A549 (cell line): Measurements from ENCODE around the gene ZNF594. TPM values are rescaled to one million over a fixed set of nuclear protein-coding genes. Genes with fewer than 3 reads are reported as not detected.
"Not testable (repeated sequence)": the region's sequence is repeated elsewhere in the genome, so short reads cannot be mapped to it uniquely, and the experiment has no call there.

Experiments
- ATAC-seq, 2 experiments: fragments of 200-7000 bp in 1 of 2; fragments of >200 bp in 1 of 2; cut with Nextera tagmentation in 1 of 2; cut with Tn5 transposase in 1 of 2; 3 replicates each; pipeline versions ENCODE4 v1.8.0 to v1.9.1; 2018 to 2020; ENCODE audit warnings: mild to moderate bottlenecking in 1 of 2, moderate library complexity in 1 of 2
- CTCF ChIA-PET: fragments of 300-600 bp; sonication (Branson Sonifier 250); formaldehyde crosslinking; extraction: SDS; loops from one replicate; lab custom pipeline; 2021; ENCODE audit warnings: antibody characterized with exemption, inconsistent platforms; lab: Yijun Ruan, JAX
- POLR2A ChIA-PET: fragments of 350-600 bp; formaldehyde crosslinking; extraction: SDS; loops from one replicate; lab custom pipeline; 2021; ENCODE audit warnings: antibody characterized with exemption, inconsistent platforms; lab: Yijun Ruan, JAX
- DNase-seq, 2 experiments: peaks; one replicate each; pipeline versions ENCODE4 v3.0.0 to v3.0.0-alpha.2; 2011 to 2016; ENCODE audit warnings: low read depth in 1 of 2, low spot score in 1 of 2
- FAIRE-seq: peaks from 2 replicates; lab custom pipeline; 2011; peaks lifted over from hg19 to GRCh38; lab: Jason Lieb, UNC
- H3K27ac ChIP-seq, 2 experiments: fragments of >200 bp; sonication (Bioruptor Twin); formaldehyde crosslinking; 3 replicates each; pipeline ENCODE4 v1.5.1; 2016 to 2017
- H3K4me1 ChIP-seq: fragments of >200 bp; sonication (Bioruptor Twin); formaldehyde crosslinking; 3 replicates; pipeline ENCODE4 v1.6.1; 2016
- H3K4me2 ChIP-seq: fragments of >200 bp; sonication (Bioruptor Twin); formaldehyde crosslinking; 3 replicates; pipeline ENCODE4 v1.6.1; 2016
- H3K4me3 ChIP-seq: fragments of >200 bp; sonication (Bioruptor Twin); formaldehyde crosslinking; 3 replicates; pipeline ENCODE4 v1.5.1; 2016
- H3K9me3 ChIP-seq: fragments of >200 bp; sonication (Bioruptor Twin); formaldehyde crosslinking; 3 replicates; pipeline ENCODE4 v1.6.1; 2016
- CBX8 ChIP-seq: fragments of 200-600 bp; sonication (generic); IDR thresholded peaks from 2 replicates; pipeline ENCODE4 v1.6.1; 2016
- CHD2 ChIP-seq: fragments of 150-350 bp; IDR thresholded peaks from 2 replicates; pipeline ENCODE4 v1.6.1; 2014; ENCODE audit warnings: low read length; ENCODE audit not compliant: partially characterized antibody
- CHD4 ChIP-seq: fragments of 200-600 bp; sonication (generic); IDR thresholded peaks from 2 replicates; pipeline ENCODE4 v1.6.1; 2016; ENCODE audit warnings: antibody characterized with exemption, mild to moderate bottlenecking, borderline replicate concordance
- ESRRA ChIP-seq: fragments of 150-350 bp; IDR thresholded peaks from 2 replicates; pipeline ENCODE4 v1.6.1; 2014; ENCODE audit warnings: mild to moderate bottlenecking, low read length, borderline replicate concordance
- HEYL ChIP-seq: fragments of 250-450 bp; sonication (Bioruptor Pico); IDR thresholded peaks from 2 replicates; pipeline ENCODE4 v1.8.0; 2021; ENCODE audit warnings: mild to moderate bottlenecking, moderate library complexity
- JUN ChIP-seq, 2 experiments: fragments of >200 bp; sonication (Bioruptor Twin); formaldehyde crosslinking; IDR thresholded peaks; 2 replicates in 1 of 2; 3 replicates in 1 of 2; pipeline ENCODE4 v1.6.1; 2016 to 2017
- KDM1A ChIP-seq: fragments of 200-600 bp; sonication (generic); IDR thresholded peaks from 2 replicates; pipeline ENCODE4 v1.6.1; 2016; ENCODE audit warnings: low read depth, mild to moderate bottlenecking
- MAX ChIP-seq: IDR thresholded peaks from 2 replicates; pipeline ENCODE4 v1.6.1; 2012
- MAZ ChIP-seq: fragments of 150-350 bp; IDR thresholded peaks from 2 replicates; pipeline ENCODE4 v1.6.1; 2014; ENCODE audit warnings: antibody characterized with exemption, low read depth, low read length, borderline replicate concordance
- RFX5 ChIP-seq: fragments of 450-650 bp; IDR thresholded peaks from 2 replicates; pipeline ENCODE4 v1.7.1; 2014; ENCODE audit warnings: antibody characterized with exemption, mild to moderate bottlenecking, moderate library complexity
- RNF2 ChIP-seq: fragments of 200-600 bp; sonication (generic); IDR thresholded peaks from 2 replicates; pipeline ENCODE4 v1.6.1; 2016; ENCODE audit warnings: low read depth, mild to moderate bottlenecking, antibody characterized with exemption, moderate library complexity, borderline replicate concordance
- SREBF2 ChIP-seq: fragments of 450-650 bp; IDR thresholded peaks from 2 replicates; pipeline ENCODE4 v1.6.1; 2014; ENCODE audit warnings: mild to moderate bottlenecking, moderate library complexity
- USF2 ChIP-seq: fragments of 450-650 bp; IDR thresholded peaks from 2 replicates; pipeline ENCODE4 v1.6.1; 2014; ENCODE audit warnings: antibody characterized with exemption
- ZC3H11A ChIP-seq: fragments of 450-650 bp; IDR thresholded peaks from 2 replicates; pipeline ENCODE4 v1.6.1; 2014; ENCODE audit warnings: antibody characterized with exemption, mild to moderate bottlenecking
- WGBS: methylation state at CpG from one replicate; pipeline ENCODE4 v1.1.6; 2017; ENCODE audit errors: missing lambda C conversion rate; 5-methylcytosine and 5-hydroxymethylcytosine counted together
- polyA plus RNA-seq, 4 experiments: library from polyadenylated mRNA; depleted of rRNA in 3 of 4; stranded (reverse); fragments of >200 nt; fragmentation: RNase III in 1 of 4; extraction: RNeasy Plus Mini Kit Qiagen cat#74134 plus additional on column Dnase treatment in 1 of 4; gene quantifications; 2 replicates in 3 of 4; 3 replicates in 1 of 4; pipeline ENCODE4 v1.2.3, GENCODE V29; 2011 to 2017
- TF ChIP-seq, protein P1 (sequence below): fragments of 250-450 bp; sonication (Bioruptor Pico); IDR thresholded peaks from 2 replicates; pipeline ENCODE4 v1.5.0; 2020; ENCODE audit warnings: low read depth, mild to moderate bottlenecking, moderate library complexity
- TF ChIP-seq, protein P2 (sequence below): fragments of 200-600 bp; sonication (generic); IDR thresholded peaks from 2 replicates; pipeline ENCODE4 v1.6.1; 2016; ENCODE audit warnings: antibody characterized with exemption, mild to moderate bottlenecking, moderate library complexity
- TF ChIP-seq, protein P3 (sequence below): IDR thresholded peaks from 2 replicates; pipeline ENCODE4 v1.6.1; 2012; ENCODE audit warnings: low read depth, borderline replicate concordance

ZNF594 gene
- polyA plus RNA-seq, 2 of the 4 experiments (the other 2 are of a cell fraction) = 2.2 to 4.3 TPM

DNA sequence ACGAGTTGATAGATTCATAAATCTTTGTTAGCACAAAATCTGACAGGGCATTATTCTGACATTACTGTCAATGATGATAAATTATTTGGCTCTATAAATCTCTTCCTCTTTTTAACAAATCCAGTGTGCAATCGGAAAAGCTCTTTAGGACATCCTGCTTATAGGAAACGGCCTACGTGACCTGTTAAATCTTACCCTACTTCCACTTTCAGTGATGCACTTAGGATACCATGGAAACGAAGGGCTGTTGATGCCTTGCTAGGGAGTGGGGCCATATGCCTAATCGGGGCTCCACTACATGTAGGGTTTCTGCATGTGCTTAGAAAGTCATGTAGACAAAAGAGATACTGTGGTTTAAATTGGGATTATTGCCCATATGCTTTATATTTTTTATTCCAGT, 27.2 kb downstream of the ZNF594 start:
- CTCF ChIA-PET = no interaction called here
- ATAC-seq (no peak), DNase-seq (no peak), FAIRE-seq (no peak)
- Histone ChIP-seq H3K4me2 (no peak overlapping the region), H3K27ac (no peak overlapping the region), H3K9me3 (peaks cover 31% of the 10 kb centered on the region), H3K4me3 (no peak overlapping the region), H3K4me1 (no peaks in the 10 kb centered on the region)
- POLR2A ChIA-PET = no interaction called here
- 24% methylated on average over 6 of the region's 6 CpGs for WGBS
- TF ChIP-seq ZC3H11A (no peak), RNF2 (no peak), KDM1A (no peak), USF2 (no peak), MAZ (no peak), JUN (IDR thresholded peaks at IDR 0.05) (no peak), RFX5 (no peak), SREBF2 (no peak), CHD2 (no peak)

- FAIRE-seq, POLR2A ChIA-PET, H3K4me2 ChIP-seq, ATAC-seq, DNase-seq, H3K27ac ChIP-seq, H3K4me1 ChIP-seq, H3K4me3 ChIP-seq: not testable (repeated sequence)
- WGBS = 38% methylated on average over 3 of the region's 3 CpGs
- H3K9me3 ChIP-seq = peaks cover 37% of the 10 kb centered on the region
- CTCF ChIA-PET = interaction anchor here (0.7 to 1.1 kb wide), 2 partner anchors 30 to 375 kb away, joined by 3 read pairs; partner anchors contain the start of gene ZNF594
These were observed 29.9 kb downstream of the ZNF594 start for GRCh38 chr17:5161793-5162192.

- H3K4me3 ChIP-seq, H3K4me1 ChIP-seq, H3K4me2 ChIP-seq, CTCF ChIA-PET, H3K27ac ChIP-seq, FAIRE-seq, ATAC-seq, POLR2A ChIA-PET, DNase-seq: not testable (repeated sequence)
- H3K9me3 ChIP-seq = peaks cover 47% of the 10 kb centered on the region
- WGBS = 0% methylated on average over 1 of the region's 1 CpG
These were observed 31.0 kb downstream of the ZNF594 start for GRCh38 chr17:5160702-5161101.

DNA sequence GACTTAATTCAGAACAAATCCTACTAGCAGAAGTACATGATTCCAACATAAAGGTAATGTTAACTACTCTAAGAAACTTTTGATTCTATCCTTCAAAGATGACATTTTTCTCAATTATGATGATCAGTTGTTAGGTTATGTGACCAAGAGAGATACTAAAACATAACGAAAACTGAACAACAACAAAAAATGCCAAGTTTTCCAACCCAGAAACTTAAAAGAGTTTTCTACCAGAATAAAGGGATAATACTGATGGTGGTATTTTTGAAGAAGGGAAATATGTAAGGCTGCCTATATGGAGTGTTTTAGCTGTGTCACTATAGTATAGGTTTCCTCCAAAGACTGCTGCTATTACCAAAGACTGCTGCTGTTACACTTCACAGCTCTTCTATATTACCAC, 45.5 kb downstream of the ZNF594 start:
- TF ChIP-seq CBX8 (peak; percentile 84; the same call in 1 of the 2 replicates), RNF2 (peak; percentile 74; the same call in 1 of the 2 replicates)
- FAIRE-seq, POLR2A ChIA-PET, H3K4me1 ChIP-seq, H3K27ac ChIP-seq, CTCF ChIA-PET, ATAC-seq, H3K4me2 ChIP-seq, H3K4me3 ChIP-seq, DNase-seq: not testable (repeated sequence)
- peaks cover 23% of the 10 kb centered on the region; the same call in 2 of the 3 replicates for H3K9me3 ChIP-seq
- 2% methylated on average over 1 of the region's 1 CpG for WGBS

GRCh38 chr17:5142877-5143276, 48.8 kb downstream of the ZNF594 start:
- ATAC-seq = not testable (repeated sequence)
- H3K9me3 ChIP-seq = peaks cover 19% of the 10 kb centered on the region; the same call in 2 of the 3 replicates

GRCh38 chr17:5139458-5139732, 52.3 kb downstream of the ZNF594 start:
- 47% methylated on average over 5 of the region's 5 CpGs for WGBS
- TF ChIP-seq KDM1A = no peak
- no peak for TF ChIP-seq MAX
- no peak for TF ChIP-seq ESRRA
- TF ChIP-seq, protein P1, sequence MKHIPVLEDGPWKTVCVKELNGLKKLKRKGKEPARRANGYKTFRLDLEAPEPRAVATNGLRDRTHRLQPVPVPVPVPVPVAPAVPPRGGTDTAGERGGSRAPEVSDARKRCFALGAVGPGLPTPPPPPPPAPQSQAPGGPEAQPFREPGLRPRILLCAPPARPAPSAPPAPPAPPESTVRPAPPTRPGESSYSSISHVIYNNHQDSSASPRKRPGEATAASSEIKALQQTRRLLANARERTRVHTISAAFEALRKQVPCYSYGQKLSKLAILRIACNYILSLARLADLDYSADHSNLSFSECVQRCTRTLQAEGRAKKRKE (CRISPR knock-in tag) = no peak
- no peak for TF ChIP-seq HEYL (CRISPR knock-in tag)
- TF ChIP-seq, protein P2, sequence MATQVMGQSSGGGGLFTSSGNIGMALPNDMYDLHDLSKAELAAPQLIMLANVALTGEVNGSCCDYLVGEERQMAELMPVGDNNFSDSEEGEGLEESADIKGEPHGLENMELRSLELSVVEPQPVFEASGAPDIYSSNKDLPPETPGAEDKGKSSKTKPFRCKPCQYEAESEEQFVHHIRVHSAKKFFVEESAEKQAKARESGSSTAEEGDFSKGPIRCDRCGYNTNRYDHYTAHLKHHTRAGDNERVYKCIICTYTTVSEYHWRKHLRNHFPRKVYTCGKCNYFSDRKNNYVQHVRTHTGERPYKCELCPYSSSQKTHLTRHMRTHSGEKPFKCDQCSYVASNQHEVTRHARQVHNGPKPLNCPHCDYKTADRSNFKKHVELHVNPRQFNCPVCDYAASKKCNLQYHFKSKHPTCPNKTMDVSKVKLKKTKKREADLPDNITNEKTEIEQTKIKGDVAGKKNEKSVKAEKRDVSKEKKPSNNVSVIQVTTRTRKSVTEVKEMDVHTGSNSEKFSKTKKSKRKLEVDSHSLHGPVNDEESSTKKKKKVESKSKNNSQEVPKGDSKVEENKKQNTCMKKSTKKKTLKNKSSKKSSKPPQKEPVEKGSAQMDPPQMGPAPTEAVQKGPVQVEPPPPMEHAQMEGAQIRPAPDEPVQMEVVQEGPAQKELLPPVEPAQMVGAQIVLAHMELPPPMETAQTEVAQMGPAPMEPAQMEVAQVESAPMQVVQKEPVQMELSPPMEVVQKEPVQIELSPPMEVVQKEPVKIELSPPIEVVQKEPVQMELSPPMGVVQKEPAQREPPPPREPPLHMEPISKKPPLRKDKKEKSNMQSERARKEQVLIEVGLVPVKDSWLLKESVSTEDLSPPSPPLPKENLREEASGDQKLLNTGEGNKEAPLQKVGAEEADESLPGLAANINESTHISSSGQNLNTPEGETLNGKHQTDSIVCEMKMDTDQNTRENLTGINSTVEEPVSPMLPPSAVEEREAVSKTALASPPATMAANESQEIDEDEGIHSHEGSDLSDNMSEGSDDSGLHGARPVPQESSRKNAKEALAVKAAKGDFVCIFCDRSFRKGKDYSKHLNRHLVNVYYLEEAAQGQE = no peak
- TF ChIP-seq, protein P3, sequence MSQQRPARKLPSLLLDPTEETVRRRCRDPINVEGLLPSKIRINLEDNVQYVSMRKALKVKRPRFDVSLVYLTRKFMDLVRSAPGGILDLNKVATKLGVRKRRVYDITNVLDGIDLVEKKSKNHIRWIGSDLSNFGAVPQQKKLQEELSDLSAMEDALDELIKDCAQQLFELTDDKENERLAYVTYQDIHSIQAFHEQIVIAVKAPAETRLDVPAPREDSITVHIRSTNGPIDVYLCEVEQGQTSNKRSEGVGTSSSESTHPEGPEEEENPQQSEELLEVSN = no peak
- no peak for TF ChIP-seq CHD4
- POLR2A ChIA-PET = no interaction called here

More at GRCh38 chr17:5142877-5143276, 48.8 kb downstream of the ZNF594 start:
- H3K4me1 ChIP-seq, H3K27ac ChIP-seq, DNase-seq, CTCF ChIA-PET, H3K4me3 ChIP-seq, POLR2A ChIA-PET, FAIRE-seq, H3K4me2 ChIP-seq: not testable (repeated sequence)
- WGBS = 29% methylated on average over 5 of the region's 18 CpGs

More at GRCh38 chr17:5139458-5139732, 52.3 kb downstream of the ZNF594 start:
- no peak overlapping the region for H3K4me2 ChIP-seq
- FAIRE-seq = no peak
- no peak overlapping the region for H3K4me3 ChIP-seq
- 0 out of 3 replicates have a peak, but pooled peaks cover 12% of the 10 kb centered on the region for H3K9me3 ChIP-seq
- CTCF ChIA-PET = no interaction called here
- no peak; a peak in 1 of 6 replicates for ATAC-seq
- no peaks in the 10 kb centered on the region for H3K4me1 ChIP-seq
- no peak for DNase-seq
- H3K27ac ChIP-seq = no peak overlapping the region
